ENCODE data around the gene VPS16. TPM values are rescaled to one million over a fixed set of nuclear protein-coding genes. Genes with fewer than 3 reads are reported as not detected.

The VPS16 gene
- polyA plus RNA-seq, 1 experiment, result 33.5 TPM

DNA sequence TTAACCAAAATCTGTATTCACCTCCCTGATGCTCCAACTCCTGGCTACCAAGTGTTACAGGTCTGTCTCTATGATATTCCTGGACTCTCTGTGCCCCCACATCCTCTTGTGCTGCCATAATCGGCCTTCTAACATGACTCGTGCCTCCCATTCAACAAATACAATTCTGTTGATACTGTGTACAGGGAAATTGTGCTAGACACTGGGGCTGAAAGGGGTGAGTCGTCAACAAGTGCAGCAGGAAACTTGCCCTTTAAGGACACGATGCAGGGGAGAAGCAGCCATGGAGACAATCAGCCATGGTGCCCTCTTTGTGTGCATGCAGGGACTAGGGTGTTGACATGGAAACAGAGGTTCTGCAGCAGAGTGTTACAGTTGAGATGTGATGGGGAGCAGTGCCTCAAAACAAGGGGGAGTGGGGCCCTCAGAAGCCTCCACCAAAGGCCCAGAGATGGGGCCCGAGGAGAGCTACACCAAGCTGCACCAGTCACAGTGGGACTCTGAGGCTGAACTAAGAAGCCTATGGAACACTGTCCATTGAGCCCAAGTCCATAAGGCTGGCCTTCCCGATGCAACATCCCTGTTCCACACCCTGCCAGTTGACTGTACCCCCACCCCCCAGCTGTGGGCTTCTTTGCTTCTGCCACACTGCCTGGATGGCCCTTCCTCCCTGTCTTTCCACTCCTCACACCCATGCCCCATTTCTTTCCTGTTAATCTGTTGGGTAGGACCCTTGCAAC is 3.2 kb upstream of the VPS16 start:
- Histone ChIP-seq H3K27me3 (ENCODE audit: control insufficient read depth, insufficient read depth, low read length) (no peaks in the 10 kb centered on the region), H3K4me3 (ENCODE audit: low read depth, low read length) (no peak overlapping the region), H3K9me3 (ENCODE audit: control insufficient read depth, insufficient read depth, low read length) (peaks cover 3% of the 10 kb centered on the region; the same call in 1 of the 2 replicates), H3K27ac (ENCODE audit: low read depth, low read length) (no peak overlapping the region)
- DNase-seq (ENCODE audit: low read depth, low spot score), result no peak
- TF ChIP-seq, protein P1, sequence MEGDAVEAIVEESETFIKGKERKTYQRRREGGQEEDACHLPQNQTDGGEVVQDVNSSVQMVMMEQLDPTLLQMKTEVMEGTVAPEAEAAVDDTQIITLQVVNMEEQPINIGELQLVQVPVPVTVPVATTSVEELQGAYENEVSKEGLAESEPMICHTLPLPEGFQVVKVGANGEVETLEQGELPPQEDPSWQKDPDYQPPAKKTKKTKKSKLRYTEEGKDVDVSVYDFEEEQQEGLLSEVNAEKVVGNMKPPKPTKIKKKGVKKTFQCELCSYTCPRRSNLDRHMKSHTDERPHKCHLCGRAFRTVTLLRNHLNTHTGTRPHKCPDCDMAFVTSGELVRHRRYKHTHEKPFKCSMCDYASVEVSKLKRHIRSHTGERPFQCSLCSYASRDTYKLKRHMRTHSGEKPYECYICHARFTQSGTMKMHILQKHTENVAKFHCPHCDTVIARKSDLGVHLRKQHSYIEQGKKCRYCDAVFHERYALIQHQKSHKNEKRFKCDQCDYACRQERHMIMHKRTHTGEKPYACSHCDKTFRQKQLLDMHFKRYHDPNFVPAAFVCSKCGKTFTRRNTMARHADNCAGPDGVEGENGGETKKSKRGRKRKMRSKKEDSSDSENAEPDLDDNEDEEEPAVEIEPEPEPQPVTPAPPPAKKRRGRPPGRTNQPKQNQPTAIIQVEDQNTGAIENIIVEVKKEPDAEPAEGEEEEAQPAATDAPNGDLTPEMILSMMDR (IDR thresholded peaks at IDR 0.05; ENCODE audit: low read depth, low read length), result no peak
- ChIA-PET CTCF (no interaction called here), POLR2A (interaction anchor here (0.6 kb wide), 1 partner anchor 19 kb away, joined by 4 read pairs; no protein-coding TSS in a partner anchor)

DNA sequence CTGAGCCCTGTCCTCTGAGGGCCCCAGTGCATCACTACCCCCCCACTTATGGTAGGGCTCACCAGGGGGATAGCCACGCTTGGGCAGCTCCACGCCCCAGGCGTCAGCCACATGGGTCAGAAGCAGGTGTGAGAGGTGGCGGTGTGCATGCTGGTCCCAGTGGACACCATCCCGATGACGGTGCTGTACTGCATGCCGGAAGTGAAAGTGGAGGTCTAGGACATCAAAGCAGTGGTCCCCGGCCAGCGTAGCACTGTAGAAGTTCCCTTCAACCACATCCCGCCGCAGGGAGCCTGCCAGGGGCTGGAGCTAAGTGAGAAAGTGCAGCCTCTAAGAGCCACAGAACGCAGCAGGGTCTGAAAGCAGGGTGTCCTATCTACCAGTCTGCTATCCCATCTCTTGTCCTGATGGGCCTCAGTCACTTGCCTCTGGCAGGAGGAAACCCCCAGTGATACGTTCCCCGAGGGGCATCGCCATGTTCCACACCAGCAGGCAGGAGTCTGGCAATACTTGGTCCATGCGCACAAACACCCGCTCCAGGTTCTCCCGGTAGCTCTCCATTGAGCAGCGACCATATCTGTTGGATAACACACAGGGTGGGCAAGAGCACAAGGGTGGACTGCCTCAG is 2.3 kb upstream of the VPS16 start:
- DNase-seq (ENCODE audit: low read depth, low spot score), result no peak
- CTCF ChIA-PET, result no interaction called here

DNA sequence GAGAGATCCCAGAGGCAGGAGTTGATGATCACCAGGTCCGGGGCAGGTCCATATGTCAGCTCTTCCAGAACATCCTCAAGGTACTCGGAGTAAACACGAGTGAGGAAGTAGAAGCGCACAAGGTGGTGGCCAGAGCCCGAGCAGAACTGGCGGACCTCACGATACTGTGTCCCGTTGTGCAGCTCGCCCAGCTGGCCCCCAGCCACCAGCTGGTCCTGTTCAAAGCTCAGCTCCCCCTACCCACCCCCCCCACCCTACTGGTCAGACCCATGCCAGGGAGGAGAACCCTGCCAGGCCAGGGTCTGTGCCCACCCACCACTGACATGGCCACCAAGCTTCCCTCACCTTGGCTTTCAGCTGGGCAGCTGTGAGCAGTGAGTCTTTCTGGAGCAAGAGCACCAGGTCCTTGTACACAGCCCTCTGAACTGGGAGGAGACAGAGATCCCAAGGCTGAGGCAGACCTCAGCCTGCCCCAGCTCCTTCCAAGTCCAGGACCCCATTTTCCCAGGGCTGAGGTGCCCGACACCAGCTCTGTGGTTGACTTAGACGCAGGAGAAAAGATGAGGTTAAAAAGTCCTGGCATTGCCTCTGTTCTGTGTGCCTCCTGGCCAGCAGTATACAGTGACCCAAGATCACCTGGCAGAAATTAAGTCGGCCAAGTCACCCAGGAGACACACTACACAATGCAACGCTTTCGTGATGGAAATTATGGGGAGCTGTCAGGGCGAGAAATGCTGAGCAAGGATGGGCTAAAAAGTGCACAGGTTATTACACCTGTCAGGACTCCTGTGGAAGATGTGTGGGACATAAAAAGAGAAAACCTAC is 1.5 kb upstream of the VPS16 start:
- Histone ChIP-seq H3K4me3 (ENCODE audit: low read depth, low read length) (no peak overlapping the region), H3K27me3 (ENCODE audit: control insufficient read depth, insufficient read depth, low read length) (no peaks in the 10 kb centered on the region), H3K27ac (ENCODE audit: low read depth, low read length) (no peak overlapping the region), H3K9me3 (ENCODE audit: control insufficient read depth, insufficient read depth, low read length) (peaks cover 3% of the 10 kb centered on the region; the same call in 1 of the 2 replicates)
- CTCF ChIA-PET, result interaction anchor here (1.4 kb wide), 1 partner anchor 13 kb away, joined by 4 read pairs; no protein-coding TSS in a partner anchor
- POLR2A ChIA-PET, result interaction anchor here (1.0 kb wide), 1 partner anchor 34 kb away, joined by 3 read pairs; the partner anchor contains the start of gene PTPRA
- no peak for DNase-seq (ENCODE audit: low read depth, low spot score)
- TF ChIP-seq, protein P1 (IDR thresholded peaks at IDR 0.05; ENCODE audit: low read depth, low read length), result no peak

More for the DNA sequence above, 2.3 kb upstream of the VPS16 start:
- Histone ChIP-seq H3K9me3 (ENCODE audit: control insufficient read depth, insufficient read depth, low read length) (peaks cover 3% of the 10 kb centered on the region; the same call in 1 of the 2 replicates), H3K27ac (ENCODE audit: low read depth, low read length) (no peak overlapping the region), H3K27me3 (ENCODE audit: control insufficient read depth, insufficient read depth, low read length) (no peaks in the 10 kb centered on the region), H3K4me3 (ENCODE audit: low read depth, low read length) (no peak overlapping the region)
- POLR2A ChIA-PET, result interaction anchor here (0.6 kb wide), 1 partner anchor 20 kb away, joined by 4 read pairs; no protein-coding TSS in a partner anchor
- TF ChIP-seq, protein P1 (IDR thresholded peaks at IDR 0.05; ENCODE audit: low read depth, low read length), result no peak

DNA sequence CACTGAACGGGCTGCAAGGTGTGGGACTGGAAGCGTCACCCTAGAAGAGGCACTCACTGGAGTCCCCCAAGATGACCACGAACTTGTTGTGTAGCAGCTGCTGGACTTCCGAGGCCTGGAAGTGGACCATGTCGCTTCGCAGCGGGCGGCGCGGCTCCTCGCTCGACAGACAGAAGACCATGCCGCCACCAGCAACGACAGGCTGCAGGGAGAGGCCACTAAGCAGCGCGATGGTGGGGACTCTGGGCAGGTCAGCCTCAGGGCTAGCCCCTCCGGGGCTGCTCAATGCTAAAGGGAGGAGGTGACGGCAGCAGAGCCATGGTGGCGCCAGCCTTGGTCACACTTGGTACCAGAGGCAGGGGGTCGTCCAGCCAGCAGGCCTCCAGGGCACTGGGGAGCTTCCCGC is 810 bp upstream of the VPS16 start:
- no peak for DNase-seq (ENCODE audit: low read depth, low spot score)
- ChIA-PET POLR2A (interaction anchor here (1.0 to 1.2 kb wide), 2 partner anchors 22 to 33 kb away, joined by 3 read pairs; partner anchors contain the start of gene PTPRA), CTCF (interaction anchor here (1.3 to 1.4 kb wide), 2 partner anchors 12 to 85 kb away, joined by 3 to 4 read pairs; no protein-coding TSS in a partner anchor)
- Histone ChIP-seq H3K27me3 (ENCODE audit: control insufficient read depth, insufficient read depth, low read length) (no peaks in the 10 kb centered on the region), H3K9me3 (ENCODE audit: control insufficient read depth, insufficient read depth, low read length) (peaks cover 3% of the 10 kb centered on the region; the same call in 1 of the 2 replicates), H3K4me3 (ENCODE audit: low read depth, low read length) (peak overlapping the region; percentile 91), H3K27ac (ENCODE audit: low read depth, low read length) (no peak overlapping the region)
- TF ChIP-seq, protein P1 (IDR thresholded peaks at IDR 0.05; ENCODE audit: low read depth, low read length), result no peak

Measured in AG04450 (cell line).